Stimulated activated CD4-positive, alpha-beta T cell treated with anti-CD3 and anti-CD28 coated beads, Interleukin-2, amount 100 ng/mL, for 24 hours (primary cell): ENCODE measurements around the gene VWA5B1.

Source experiments
- DNase-seq, 2 donors: peaks; one replicate each; pipeline ENCODE4 v3.0.0-alpha.2; 2020

Gene VWA5B1

DNA sequence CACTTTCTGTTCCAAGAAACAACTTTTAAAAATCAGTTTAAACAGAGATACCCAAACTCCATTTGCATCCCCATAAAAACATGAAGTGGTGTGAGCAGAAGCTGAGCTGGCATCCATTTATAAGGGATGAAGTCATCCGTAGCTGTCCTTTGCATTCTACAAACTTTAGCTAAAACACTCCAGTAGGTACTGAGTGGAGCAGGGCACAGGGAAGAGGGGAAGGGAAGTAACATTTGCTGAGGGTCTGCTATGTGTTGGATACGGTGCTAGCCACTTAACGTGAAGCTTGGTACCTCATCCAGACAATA is 32.9 kb downstream of the VWA5B1 start:
- DNase-seq = no peak

GRCh38 chr1:20324704-20325406 is 34.2 kb downstream of the VWA5B1 start:
- DNase-seq = no peak

- DNase-seq = no peak
Observed at GRCh38 chr1:20325407-20325843, 34.8 kb downstream of the VWA5B1 start.

DNA sequence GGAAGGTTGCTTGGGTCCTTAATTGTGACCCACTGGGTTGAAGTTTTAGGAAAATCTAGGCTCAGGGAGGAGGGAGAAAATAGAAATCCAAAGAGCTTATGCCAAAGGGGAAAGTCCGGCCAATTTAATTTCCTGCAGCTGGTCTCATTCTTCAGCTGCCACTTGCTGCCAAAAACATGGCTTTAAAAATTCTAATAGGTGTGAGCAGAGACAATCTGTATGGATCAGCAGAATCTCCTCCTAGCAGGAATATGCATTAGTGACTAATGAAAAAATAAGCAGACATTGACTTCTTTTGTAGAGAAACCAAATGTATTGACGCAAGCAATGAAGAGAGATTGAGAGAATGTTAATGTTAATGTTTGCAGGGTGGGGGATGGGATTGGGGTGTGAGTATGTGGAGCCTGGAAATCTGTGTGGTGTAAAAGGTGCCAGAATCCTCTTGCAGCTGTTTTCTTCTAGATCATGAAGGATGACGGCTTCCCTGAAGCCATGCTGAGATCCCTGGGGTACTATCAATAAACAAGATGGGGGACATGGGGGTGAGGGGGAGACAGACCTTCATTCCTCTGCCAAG is 35.3 kb downstream of the VWA5B1 start:
- DNase-seq = no peak

GRCh38 chr1:20327467-20327866 is 36.8 kb downstream of the VWA5B1 start:
- DNase-seq = no peak

DNA sequence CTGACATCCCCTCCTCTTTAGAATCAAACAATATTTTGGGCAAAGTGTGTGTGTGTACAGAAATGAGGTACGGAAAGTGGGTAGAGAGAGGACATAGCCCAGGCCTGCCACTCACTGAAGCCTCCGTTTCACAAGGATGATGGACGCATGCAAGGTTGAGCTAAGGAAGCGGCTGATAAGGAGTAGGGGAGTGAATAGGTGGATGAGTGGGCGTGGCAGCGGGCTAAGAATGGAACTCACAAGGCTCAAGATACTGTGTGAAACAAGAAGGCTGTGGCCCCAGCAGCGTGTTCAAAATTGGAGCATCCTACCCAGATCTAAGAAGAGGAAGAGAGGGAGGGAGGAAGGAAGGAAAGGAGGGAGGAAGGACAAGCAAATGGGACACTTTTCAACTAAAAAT is 37.5 kb downstream of the VWA5B1 start:
- DNase-seq = no peak

- DNase-seq = no peak
Observed at GRCh38 chr1:20329793-20330542, 39.3 kb downstream of the VWA5B1 start.

DNA sequence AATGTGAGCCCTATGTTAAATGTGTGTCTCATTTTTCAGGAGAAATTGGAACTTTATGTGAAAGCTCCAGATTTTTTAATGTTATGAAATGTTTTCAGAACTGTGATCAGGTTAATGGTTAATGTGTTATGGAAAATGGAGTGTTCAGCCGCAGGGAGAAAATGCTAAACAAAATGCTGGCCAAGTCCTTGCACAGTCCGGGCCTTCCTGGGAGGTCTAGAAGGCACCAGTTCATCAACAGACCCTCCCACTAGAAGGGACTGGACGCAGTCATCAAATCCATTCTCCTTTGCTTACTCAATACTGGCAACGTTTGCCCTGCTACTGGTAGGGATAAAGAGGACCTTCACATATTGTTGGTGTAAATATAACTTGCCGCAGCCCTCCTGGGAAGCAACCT is 43.4 kb downstream of the VWA5B1 start:
- DNase-seq = no peak

DNA sequence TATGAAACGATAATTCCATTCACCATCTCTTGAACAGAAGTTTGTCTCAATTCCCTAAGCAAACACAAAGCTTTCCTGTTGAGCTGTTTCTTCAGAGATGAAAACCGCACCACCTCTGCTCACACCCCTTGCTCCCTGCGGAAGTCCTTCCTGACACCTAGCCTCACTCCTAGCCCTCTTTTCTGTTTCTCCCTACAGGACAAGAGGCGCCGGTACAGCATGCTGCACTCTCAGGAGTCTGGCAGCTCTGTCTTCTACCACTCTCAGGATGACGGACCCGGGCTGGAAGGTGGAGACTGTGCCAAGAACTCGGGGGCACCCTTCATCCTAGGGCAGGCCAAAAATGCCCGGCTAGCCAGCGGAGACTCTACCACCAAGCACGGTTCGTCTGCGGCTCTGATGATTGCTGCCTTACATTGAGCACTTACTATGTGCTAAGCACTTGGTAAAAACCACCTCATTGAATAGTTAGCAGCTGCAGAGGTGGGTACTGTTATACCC is 45.5 kb downstream of the VWA5B1 start:
- DNase-seq = no peak

DNA sequence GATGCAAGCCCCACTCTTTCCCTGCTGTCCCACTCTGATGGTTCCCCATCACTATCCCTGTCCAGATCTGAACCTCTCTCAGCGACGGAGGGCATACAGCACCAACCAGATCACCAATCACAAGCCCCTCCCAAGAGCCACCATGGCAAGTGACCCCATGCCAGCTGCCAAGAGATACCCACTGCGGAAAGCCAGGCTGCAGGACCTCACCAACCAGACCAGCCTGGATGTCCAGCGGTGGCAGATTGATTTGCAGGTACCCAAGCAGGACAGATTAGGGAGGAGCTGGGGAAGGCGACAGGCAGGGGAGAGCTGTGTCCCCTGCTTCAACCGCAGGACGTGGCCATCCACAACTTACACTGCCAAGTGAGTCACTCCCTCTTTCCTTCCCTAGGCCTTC is 46.9 kb downstream of the VWA5B1 start:
- DNase-seq = no peak

- no peak for DNase-seq
Observed at GRCh38 chr1:20339811-20340457, 49.3 kb downstream of the VWA5B1 start.

DNA sequence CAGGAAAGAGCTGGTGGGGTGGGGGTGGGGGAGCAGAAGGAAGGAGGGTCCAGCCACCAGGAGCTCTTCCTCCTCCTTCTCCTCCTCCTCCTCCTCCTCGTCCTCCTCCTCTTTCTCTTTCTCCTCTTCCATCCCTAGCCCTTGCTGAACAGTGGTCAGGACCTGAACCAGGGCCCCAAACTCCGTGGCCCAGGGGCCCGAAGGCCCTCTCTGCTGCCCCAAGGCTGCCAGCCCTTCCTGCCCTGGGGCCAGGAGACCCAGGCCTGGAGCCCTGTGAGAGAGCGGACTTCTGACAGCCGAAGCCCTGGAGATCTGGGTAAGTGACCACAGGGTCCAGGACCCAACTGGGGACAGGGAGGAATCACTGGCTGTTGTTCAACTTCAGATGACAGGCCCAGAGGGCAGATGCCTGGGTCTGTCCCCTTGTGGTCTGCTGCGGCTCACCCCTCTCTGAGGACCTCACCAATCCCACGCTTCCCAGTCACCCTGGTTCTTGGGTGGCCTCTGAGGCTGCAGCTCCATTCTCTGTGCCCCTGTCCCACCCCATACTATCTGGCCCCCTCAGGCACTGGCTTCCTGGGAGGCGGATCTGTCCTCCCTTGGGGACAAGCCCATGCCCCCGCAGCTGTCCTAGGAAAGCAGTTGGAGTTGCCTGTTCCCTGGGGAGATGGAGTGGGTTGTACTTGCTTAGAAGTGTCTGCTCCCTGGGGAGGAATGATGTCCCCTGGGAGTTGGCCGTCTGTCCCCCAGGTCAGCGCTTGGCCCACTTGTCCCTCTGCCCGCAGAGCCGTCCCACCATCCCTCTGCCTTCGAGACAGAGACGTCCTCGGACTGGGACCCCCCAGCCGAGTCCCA is 51.8 kb downstream of the VWA5B1 start:
- no peak for DNase-seq

DNA sequence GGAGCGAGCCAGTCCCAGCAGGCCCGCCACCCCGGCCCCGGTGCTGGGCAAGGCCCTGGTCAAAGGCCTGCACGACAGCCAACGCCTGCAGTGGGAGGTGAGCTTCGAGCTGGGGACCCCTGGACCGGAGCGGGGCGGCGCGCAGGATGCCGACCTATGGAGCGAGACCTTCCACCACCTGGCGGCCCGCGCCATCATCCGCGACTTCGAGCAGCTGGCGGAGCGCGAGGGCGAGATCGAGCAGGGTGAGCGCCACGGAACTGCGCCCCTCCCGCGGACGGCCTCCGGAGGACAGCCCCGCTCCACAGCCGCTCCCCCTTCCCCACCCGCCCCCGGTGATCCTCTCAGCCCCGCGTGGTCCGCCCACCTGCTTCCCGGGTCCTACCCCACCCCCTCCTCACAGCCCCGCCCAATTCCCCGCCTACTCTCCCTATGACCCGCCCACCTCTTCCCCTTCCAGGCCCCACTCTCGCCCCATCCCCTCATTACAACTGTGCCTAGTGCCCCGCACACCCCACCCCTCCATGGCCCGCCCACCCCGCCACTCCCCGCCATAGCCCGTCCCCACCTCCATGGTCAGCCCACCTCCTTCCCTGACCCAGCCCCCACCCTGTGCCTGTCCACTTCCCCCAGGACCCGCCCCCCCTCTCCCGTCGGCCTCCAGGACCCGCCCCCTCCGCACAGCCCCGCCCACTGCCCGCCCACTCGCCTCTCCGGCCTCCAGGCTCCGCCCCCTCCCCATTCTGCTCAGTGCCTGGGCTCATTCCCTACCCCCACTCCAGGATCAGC is 52.7 kb downstream of the VWA5B1 start:
- peak in 1 of 2 donors; percentile 44 for DNase-seq

DNA sequence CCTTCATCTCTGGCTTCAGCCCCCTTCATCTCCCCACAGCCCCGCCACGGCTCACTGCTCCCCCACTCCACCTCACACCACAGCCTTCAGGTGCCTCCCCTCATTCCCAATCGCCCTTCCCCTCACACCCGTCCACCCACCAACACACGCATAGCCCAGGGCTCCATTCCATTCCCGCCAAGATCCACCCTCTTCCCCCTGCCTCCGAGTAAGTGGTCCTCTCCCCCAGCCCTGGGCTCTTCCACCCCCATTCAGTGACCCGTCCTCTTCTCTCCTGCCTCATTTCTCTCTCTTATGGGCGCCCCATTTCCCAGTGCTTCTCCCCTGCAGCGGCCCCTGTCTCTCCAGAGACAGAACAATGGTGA is 53.2 kb downstream of the VWA5B1 start:
- no peak for DNase-seq

DNA sequence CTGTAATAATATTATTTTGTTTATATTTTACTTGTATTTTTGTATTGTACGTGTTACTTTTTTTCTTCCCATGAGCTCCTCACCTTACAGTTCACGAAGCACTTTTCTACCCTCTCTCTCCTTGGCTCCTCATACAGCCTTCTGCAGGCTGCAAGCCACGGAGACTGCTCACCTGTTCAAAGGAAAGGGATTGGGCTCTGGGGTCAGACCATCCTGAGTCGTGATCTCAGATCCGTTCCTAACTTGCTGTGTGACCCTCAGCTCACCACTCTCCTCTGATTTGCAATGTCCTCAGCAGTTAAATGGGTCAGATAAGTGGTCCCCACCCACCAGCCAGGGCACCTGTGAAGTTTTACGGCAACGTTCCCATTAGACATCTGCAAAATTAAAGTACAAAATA is 54.1 kb downstream of the VWA5B1 start:
- DNase-seq = no peak

DNA sequence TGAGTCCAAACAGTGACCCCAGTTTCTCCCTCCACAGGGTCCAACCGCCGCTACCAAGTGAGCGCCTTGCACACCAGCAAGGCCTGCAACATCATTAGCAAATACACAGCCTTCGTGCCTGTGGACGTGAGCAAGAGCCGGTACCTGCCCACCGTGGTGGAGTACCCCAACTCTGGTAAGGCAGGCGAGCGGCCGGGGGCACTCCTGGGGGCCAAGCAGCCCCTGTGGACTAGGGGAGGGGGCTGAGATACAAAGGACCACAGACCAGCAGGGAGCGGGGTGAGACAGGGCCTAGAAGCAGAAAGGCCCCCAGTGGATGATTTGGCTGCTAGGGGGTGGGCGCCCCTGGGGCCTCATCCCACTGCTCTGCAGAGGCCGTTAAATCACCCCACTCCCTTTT is 54.7 kb downstream of the VWA5B1 start:
- no peak for DNase-seq

GRCh38 chr1:20346433-20346832 is 55.8 kb downstream of the VWA5B1 start:
- no peak for DNase-seq

DNA sequence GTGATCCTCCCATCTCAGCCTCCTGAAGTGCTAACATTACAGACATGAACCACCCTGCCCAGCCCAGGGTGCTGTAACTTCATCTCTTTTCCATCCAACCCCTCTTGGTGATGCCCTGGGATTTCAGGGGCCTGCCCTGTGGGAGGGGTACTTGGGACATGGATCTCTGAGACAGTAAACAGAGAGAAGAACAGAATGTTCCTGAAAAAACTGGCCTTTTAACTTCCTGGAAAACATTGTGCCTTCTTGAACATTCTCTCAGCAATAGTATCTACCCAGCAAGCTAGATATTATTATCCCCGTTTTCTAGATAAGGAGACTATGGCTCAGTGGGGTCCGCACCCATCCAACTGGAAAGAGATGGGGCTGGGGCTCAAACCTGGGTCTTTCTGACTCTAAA is 57.0 kb downstream of the VWA5B1 start:
- DNase-seq = no peak

DNA sequence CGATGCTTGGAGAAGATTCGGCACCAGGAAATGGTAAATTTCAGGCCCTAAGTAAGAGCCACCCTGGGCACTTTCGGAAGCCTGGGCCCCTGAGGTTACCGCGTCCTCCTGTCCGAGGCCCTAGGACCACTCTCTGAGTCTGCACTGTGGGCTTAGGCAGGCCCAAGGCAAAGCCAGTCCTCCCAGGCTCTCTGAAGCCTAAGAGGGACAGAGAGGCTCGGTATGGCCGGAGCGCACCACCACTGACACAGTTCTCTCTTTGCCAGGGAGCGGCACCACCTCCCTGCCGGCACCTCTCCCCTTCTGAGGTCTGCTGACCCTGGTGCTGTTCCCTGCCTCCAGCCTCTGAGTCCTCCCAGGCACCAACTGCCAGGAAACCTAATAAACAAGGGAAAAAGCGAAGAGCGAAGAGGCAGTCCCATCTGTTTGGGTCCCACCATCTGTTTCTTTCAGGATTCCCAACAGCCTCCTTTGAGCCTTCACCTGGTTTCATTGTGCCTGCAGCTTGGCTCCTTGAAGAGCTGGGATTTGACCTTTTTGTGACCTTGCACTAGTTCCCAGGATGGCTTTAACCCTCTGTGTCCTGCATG is 57.7 kb downstream of the VWA5B1 start:
- DNase-seq = no peak

- no peak for DNase-seq
Observed at GRCh38 chr1:20349561-20349960, 58.9 kb downstream of the VWA5B1 start.

- no peak for DNase-seq
Observed at GRCh38 chr1:20349971-20350370, 59.3 kb downstream of the VWA5B1 start.

DNA sequence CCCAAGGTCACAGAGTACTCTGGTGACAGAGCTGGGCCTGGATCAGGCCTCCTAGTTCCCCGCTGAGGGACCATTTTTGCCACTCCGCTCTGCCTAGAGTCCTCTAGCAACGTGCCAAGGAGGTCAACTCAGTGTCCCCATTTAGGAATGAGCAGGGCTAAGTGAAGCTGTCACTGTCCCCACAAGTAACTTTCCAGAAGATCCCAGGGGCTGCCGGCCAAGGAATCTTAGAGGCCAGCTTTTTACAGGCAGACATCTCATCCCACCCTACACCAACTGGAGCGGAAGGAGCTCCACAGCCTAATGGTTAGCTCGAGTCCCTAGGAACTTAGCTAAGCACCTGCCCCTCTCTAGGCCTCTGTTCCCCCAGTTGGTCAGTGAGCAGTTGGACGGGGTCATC is 59.7 kb downstream of the VWA5B1 start:
- no peak for DNase-seq
